COLO668 (cell line): ENCODE measurements around the gene NEURL1B.

Experiments
- DNase-seq: peaks from one replicate; lab custom pipeline; 2025; ENCODE audit not compliant: unreplicated experiment; lab: John Stamatoyannopoulos, UW

The NEURL1B gene

GRCh38 chr5:172632346-172633092 lies 8.5 kb upstream of the NEURL1B start:
- DNase-seq = no peak

GRCh38 chr5:172633403-172633970 lies 7.6 kb upstream of the NEURL1B start:
- no peak for DNase-seq

- DNase-seq = no peak
Measured at GRCh38 chr5:172634106-172634899, 6.8 kb upstream of the NEURL1B start.

GRCh38 chr5:172635038-172635437 lies 6.0 kb upstream of the NEURL1B start:
- DNase-seq = no peak

GRCh38 chr5:172636279-172637050 lies 4.6 kb upstream of the NEURL1B start:
- no peak for DNase-seq

GRCh38 chr5:172637110-172637580 lies 3.9 kb upstream of the NEURL1B start:
- DNase-seq = peak; percentile 6

GRCh38 chr5:172637740-172638139 lies 3.3 kb upstream of the NEURL1B start:
- no peak for DNase-seq

- DNase-seq = no peak
Measured at GRCh38 chr5:172638209-172638768, 2.8 kb upstream of the NEURL1B start.

- no peak for DNase-seq
Measured at GRCh38 chr5:172640139-172640538, 924 bp upstream of the NEURL1B start.

GRCh38 chr5:172641359-172642050 lies 442 bp downstream of the NEURL1B start:
- DNase-seq = no peak

- DNase-seq = peak; percentile 29
Measured at GRCh38 chr5:172642051-172642409, 967 bp downstream of the NEURL1B start.

GRCh38 chr5:172642486-172642885 lies 1.4 kb downstream of the NEURL1B start:
- DNase-seq = no peak

GRCh38 chr5:172642926-172643871 lies 2.1 kb downstream of the NEURL1B start:
- DNase-seq = no peak

GRCh38 chr5:172644266-172644665 lies 3.2 kb downstream of the NEURL1B start:
- no peak for DNase-seq

GRCh38 chr5:172644711-172645110 lies 3.6 kb downstream of the NEURL1B start:
- DNase-seq = no peak

GRCh38 chr5:172645271-172646055 lies 4.4 kb downstream of the NEURL1B start:
- DNase-seq = no peak

GRCh38 chr5:172646716-172647285 lies 5.7 kb downstream of the NEURL1B start:
- DNase-seq = peak; percentile 49
